Measurements from ENCODE around the gene IL2RA. TPM values are rescaled to one million over a fixed set of nuclear protein-coding genes. Genes with fewer than 3 reads are reported as not detected.

The IL2RA gene
- total RNA-seq, 1 experiment from 2014 or later, result not detected

DNA sequence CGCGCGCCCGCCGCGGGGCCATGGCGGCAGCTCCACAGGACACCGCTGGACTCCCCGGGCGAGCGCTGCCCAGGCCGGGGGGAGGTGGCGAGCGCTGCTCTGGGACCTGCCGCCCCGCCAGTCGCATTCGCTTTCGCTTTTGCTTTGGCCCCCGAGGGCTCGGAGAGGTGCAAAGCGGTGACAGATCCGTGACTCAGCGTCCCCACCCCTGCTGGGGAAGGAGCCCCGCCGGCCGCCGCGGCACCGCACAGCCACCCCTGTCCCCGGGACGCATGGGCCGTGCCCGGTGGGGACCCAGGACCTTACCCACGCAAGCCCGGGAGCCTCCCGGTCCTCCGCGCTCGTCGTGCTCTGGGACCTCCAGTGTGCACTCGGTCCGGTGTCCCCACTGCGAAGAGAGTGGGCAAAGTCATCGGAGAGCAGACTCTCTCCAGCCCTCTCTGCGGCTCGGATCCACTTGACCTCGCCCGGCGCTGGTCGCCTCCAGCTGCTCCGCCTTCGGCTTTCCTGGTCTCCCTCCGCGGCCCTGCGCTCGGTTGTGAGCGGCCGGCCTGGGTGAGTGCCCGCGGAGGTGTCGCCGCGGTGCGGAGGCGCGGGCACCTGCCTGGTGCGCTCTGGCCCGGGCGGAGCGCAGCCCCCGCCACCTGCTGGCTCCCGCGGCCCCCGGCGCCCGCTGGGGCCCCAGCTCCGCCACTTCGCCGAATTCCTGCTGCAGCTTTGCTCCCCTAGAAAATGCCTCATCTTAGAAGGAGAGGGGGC lies 84.5 kb downstream of the IL2RA start, which contains the start of gene IL15RA:
Gene IL15RA, minus strand, starts transcription at position 73 of the 759 bp plus-strand sequence. Its CDS starts 51 bp downstream, at position 22.
- Histone ChIP-seq H3K27me3 (replicated peaks; ENCODE audit: insufficient read depth, low read depth, low read length, poor library complexity) (peaks cover 14% of the 10 kb centered on the region), H3K4me3 (ENCODE audit: low read depth, low read length, poor library complexity, severe bottlenecking) (peak within 1 kb of the TSS; percentile 76), H3K27ac (ENCODE audit: low read depth, low read length, poor library complexity, severe bottlenecking) (peak within 1 kb of the TSS; percentile 13), H3K4me1 (ENCODE audit: insufficient read depth, low read length, poor library complexity, severe bottlenecking) (no peaks in the 10 kb centered on the region), H3K36me3 (ENCODE audit: insufficient read depth, low read length, poor library complexity, severe bottlenecking) (no peaks in the 10 kb centered on the region), H3K9me3 (ENCODE audit: low read depth, low read length, poor library complexity, severe bottlenecking) (no peaks in the 10 kb centered on the region)
- no TSS peak for BruUV-seq (replicated peaks)
- DNase-seq (ENCODE audit: low spot score), result peak; percentile 52
- ChIA-PET POLR2A (ENCODE audit: low non-redundant PET) (interaction anchor here (0.7 kb wide), 1 partner anchor 89 kb away, joined by 5 read pairs; no protein-coding TSS in a partner anchor), CTCF (no interaction called here)
- intact Hi-C loops (cut with micrococcal nuclease; ENCODE audit: unreplicated experiment), result no loop called here
- no peak for TF ChIP-seq EZH2 (IDR thresholded peaks at IDR 0.05; ENCODE audit: borderline replicate concordance, low read depth, low read length, poor library complexity, severe bottlenecking)
- TF ChIP-seq, protein P1, sequence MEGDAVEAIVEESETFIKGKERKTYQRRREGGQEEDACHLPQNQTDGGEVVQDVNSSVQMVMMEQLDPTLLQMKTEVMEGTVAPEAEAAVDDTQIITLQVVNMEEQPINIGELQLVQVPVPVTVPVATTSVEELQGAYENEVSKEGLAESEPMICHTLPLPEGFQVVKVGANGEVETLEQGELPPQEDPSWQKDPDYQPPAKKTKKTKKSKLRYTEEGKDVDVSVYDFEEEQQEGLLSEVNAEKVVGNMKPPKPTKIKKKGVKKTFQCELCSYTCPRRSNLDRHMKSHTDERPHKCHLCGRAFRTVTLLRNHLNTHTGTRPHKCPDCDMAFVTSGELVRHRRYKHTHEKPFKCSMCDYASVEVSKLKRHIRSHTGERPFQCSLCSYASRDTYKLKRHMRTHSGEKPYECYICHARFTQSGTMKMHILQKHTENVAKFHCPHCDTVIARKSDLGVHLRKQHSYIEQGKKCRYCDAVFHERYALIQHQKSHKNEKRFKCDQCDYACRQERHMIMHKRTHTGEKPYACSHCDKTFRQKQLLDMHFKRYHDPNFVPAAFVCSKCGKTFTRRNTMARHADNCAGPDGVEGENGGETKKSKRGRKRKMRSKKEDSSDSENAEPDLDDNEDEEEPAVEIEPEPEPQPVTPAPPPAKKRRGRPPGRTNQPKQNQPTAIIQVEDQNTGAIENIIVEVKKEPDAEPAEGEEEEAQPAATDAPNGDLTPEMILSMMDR (conservative IDR thresholded peaks at IDR 0.05; ENCODE audit: low read depth, low read length), result no peak

DNA sequence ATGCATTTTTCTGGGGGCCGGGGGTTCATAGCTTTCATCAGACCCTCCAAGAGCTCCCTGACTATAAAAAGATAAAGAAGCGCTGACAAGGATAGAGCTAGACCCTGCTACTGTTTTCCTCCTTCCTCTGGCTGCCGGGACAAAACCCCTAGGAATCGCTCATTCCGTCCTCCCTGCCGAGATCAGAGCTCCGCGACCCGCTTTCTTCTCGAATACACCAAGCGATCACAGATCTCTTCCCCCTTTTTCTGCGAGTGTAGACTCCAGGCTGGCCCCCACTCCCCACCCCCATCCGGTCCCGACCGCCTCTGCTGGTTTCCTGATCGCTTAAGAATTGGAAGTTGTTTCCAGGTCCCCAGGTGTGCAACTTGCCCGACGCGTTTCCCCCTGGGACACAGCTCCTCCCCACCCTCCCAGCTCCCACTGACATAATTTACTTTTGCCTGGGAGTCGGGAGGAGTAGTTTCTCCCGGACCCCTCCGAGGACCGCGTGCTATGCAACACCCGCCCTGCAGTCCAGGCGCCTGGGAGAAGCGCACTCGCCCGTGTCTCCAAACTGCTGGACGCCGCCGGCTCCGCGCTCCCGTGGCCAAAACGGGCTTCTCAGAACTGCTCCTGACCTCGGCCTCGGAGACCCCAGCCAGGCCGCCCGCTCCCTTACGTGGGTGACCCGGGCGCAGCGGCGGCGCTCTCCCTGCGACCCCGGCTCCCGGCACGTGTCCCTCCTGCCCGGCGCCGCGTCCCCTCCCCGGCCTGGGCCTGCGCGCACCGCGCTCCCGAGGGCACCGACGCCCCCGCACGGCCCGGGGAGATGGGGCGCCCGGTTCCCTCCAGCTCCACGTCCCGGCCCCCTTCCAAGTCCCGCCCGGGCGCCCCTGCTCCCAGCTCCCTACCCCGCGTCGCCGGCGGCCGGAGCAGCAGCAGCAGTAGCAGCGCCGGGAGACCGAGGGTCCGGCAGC lies 85.4 kb downstream of the IL2RA start:
- peak; percentile 38 for DNase-seq (ENCODE audit: low spot score)
- intact Hi-C loops (cut with micrococcal nuclease; ENCODE audit: unreplicated experiment), result no loop called here
- Histone ChIP-seq H3K36me3 (ENCODE audit: insufficient read depth, low read length, poor library complexity, severe bottlenecking) (no peaks in the 10 kb centered on the region), H3K4me1 (ENCODE audit: insufficient read depth, low read length, poor library complexity, severe bottlenecking) (no peaks in the 10 kb centered on the region), H3K9me3 (ENCODE audit: low read depth, low read length, poor library complexity, severe bottlenecking) (no peaks in the 10 kb centered on the region), H3K27ac (ENCODE audit: low read depth, low read length, poor library complexity, severe bottlenecking) (peak overlapping the region; percentile 13), H3K27me3 (replicated peaks; ENCODE audit: insufficient read depth, low read depth, low read length, poor library complexity) (peaks cover 14% of the 10 kb centered on the region), H3K4me3 (ENCODE audit: low read depth, low read length, poor library complexity, severe bottlenecking) (peak overlapping the region; percentile 76)
- no TSS peak for BruUV-seq (replicated peaks)
- CTCF ChIA-PET, result interaction anchor here (0.6 kb wide), 1 partner anchor 75 kb away, joined by 7 read pairs; no protein-coding TSS in a partner anchor
- TF ChIP-seq, protein P1 (conservative IDR thresholded peaks at IDR 0.05; ENCODE audit: low read depth, low read length), result no peak
- TF ChIP-seq EZH2 (IDR thresholded peaks at IDR 0.05; ENCODE audit: borderline replicate concordance, low read depth, low read length, poor library complexity, severe bottlenecking), result no peak
- POLR2A ChIA-PET (ENCODE audit: low non-redundant PET), result no interaction called here

DNA sequence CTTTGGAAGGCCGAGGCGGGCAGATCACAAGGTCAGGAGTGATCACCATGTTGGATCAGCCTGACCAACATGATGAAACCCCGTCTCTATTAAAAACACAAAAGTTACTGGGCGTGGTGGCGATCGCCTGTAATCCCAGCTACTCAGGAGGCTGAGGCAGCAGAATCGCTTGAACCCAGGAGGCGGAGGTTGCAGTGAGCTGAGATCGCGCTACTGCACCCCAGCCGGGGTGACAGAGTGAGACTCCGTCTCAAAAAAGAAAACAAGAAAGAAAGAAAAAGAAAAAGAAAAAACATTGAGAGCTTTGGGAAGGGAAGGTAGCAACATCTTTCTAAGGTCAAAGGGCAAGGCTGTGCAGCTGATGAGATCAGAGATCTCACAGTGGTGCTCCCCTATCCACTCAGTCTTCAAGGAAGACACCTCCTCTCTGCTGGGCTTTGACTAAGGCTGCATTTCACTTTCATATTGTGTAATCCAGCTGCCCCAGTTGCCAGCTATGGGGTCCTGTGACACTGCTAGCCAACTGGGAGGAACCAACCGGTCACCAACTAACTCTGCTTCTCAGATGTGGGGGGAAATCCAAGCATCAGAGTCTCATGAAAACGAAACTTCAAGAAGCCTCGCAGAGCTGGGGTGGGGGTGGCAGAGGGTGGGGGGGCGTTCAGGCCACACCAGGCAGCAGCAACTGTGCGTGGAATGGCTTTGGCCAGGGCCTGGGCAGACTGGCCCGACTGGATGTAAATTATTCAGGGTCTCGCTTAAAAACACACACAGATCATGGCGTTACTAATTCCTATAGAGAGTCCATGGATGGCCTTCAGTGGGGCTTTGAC lies 86.3 kb downstream of the IL2RA start:
- TF ChIP-seq EZH2 (IDR thresholded peaks at IDR 0.05; ENCODE audit: borderline replicate concordance, low read depth, low read length, poor library complexity, severe bottlenecking), result no peak
- TF ChIP-seq, protein P1 (conservative IDR thresholded peaks at IDR 0.05; ENCODE audit: low read depth, low read length), result no peak
- no peaks in the 10 kb centered on the region for H3K36me3 ChIP-seq (ENCODE audit: insufficient read depth, low read length, poor library complexity, severe bottlenecking)
- H3K27me3 ChIP-seq (replicated peaks; ENCODE audit: insufficient read depth, low read depth, low read length, poor library complexity), result peaks cover 14% of the 10 kb centered on the region
- POLR2A ChIA-PET (ENCODE audit: low non-redundant PET), result no interaction called here
- no peak for DNase-seq (ENCODE audit: low spot score)
- no TSS peak for BruUV-seq (replicated peaks)
- H3K4me1 ChIP-seq (ENCODE audit: insufficient read depth, low read length, poor library complexity, severe bottlenecking), result no peaks in the 10 kb centered on the region
- H3K27ac ChIP-seq (ENCODE audit: low read depth, low read length, poor library complexity, severe bottlenecking), result no peak overlapping the region
- H3K4me3 ChIP-seq (ENCODE audit: low read depth, low read length, poor library complexity, severe bottlenecking), result peak overlapping the region; percentile 76
- CTCF ChIA-PET, result no interaction called here
- intact Hi-C loops (cut with micrococcal nuclease; ENCODE audit: unreplicated experiment), result no loop called here
- H3K9me3 ChIP-seq (ENCODE audit: low read depth, low read length, poor library complexity, severe bottlenecking), result no peaks in the 10 kb centered on the region

Data from A673 (cell line).